Activated CD4-positive, alpha-beta T cell treated with anti-CD3 and anti-CD28 coated beads, Interleukin-2, amount 10 ng/mL, durations not matched to agents 24 days and 14 days (primary cell): ENCODE data around the gene ZNF630. TPM values are rescaled to one million over a fixed set of nuclear protein-coding genes. Genes with fewer than 3 reads are reported as not detected.
"Not testable (repeated sequence)": the region's sequence is repeated elsewhere in the genome, so short reads cannot be mapped to it uniquely, and the experiment has no call there.

ENCODE experiments used
- DNase-seq: peaks from one replicate; pipeline ENCODE4 v3.0.0; 2022
- H3K27ac Mint-ChIP-seq: one replicate; pipeline ENCODE4 v1.8.0; 2022; ENCODE audit warnings: mild to moderate bottlenecking, mixed read lengths
- H3K27me3 Mint-ChIP-seq: one replicate; pipeline ENCODE4 v1.8.0; 2022; ENCODE audit warnings: mixed read lengths
- H3K36me3 Mint-ChIP-seq: one replicate; pipeline ENCODE4 v1.8.0; 2022; ENCODE audit warnings: low read depth, mild to moderate bottlenecking, mixed read lengths
- H3K4me1 Mint-ChIP-seq: one replicate; pipeline ENCODE4 v1.8.0; 2021; ENCODE audit warnings: mixed read lengths
- H3K4me3 Mint-ChIP-seq: one replicate; pipeline ENCODE4 v1.8.0; 2022; ENCODE audit warnings: mild to moderate bottlenecking, moderate library complexity, mixed read lengths
- H3K9me3 Mint-ChIP-seq: one replicate; pipeline ENCODE4 v1.8.0; 2021; ENCODE audit warnings: mixed read lengths
- intact Hi-C: fragments of 100-400 bp; cut with micrococcal nuclease; formaldehyde crosslinking; loops from one replicate; pipeline ENCODE4 v1.15.1; 2023
- total RNA-seq: library from RNA; stranded (reverse); gene quantifications from 2 replicates; pipeline ENCODE4 v1.2.3, GENCODE V29; 2022

The ZNF630 gene
- total RNA-seq, 1 donor from 2014 or later, result 0.19 TPM

GRCh38 chrX:48059296-48059639, 12.2 kb downstream of the ZNF630 start:
- Mint-ChIP-seq H3K4me1 (no peaks in the 10 kb centered on the region), H3K27me3 (no peaks in the 10 kb centered on the region), H3K4me3 (no peak overlapping the region), H3K9me3 (peaks cover 4% of the 10 kb centered on the region), H3K36me3 (peaks cover 6% of the 10 kb centered on the region), H3K27ac (no peak overlapping the region)
- DNase-seq, result no peak
- intact Hi-C loops, result no loop called here

GRCh38 chrX:48058621-48059295, 12.7 kb downstream of the ZNF630 start:
- H3K4me3 Mint-ChIP-seq, result no peak overlapping the region
- no peaks in the 10 kb centered on the region for H3K27me3 Mint-ChIP-seq
- H3K36me3 Mint-ChIP-seq, result peaks cover 6% of the 10 kb centered on the region
- intact Hi-C loops, result no loop called here
- DNase-seq, result no peak
- H3K9me3 Mint-ChIP-seq, result peaks cover 4% of the 10 kb centered on the region
- no peak overlapping the region for H3K27ac Mint-ChIP-seq
- no peaks in the 10 kb centered on the region for H3K4me1 Mint-ChIP-seq

GRCh38 chrX:48046846-48047245, 24.6 kb downstream of the ZNF630 start:
- Mint-ChIP-seq H3K4me3 (no peak overlapping the region), H3K4me1 (no peaks in the 10 kb centered on the region), H3K9me3 (peaks cover 5% of the 10 kb centered on the region), H3K27ac (no peak overlapping the region), H3K36me3 (no peaks in the 10 kb centered on the region), H3K27me3 (no peaks in the 10 kb centered on the region)
- DNase-seq, result no peak
- intact Hi-C loops, result no loop called here

GRCh38 chrX:48045410-48046311, 25.8 kb downstream of the ZNF630 start:
- Mint-ChIP-seq H3K9me3 (peaks cover 5% of the 10 kb centered on the region), H3K27me3 (no peaks in the 10 kb centered on the region), H3K36me3 (no peaks in the 10 kb centered on the region), H3K4me3 (no peak overlapping the region), H3K27ac (no peak overlapping the region), H3K4me1 (no peaks in the 10 kb centered on the region)
- DNase-seq, result no peak
- intact Hi-C loops, result no loop called here

GRCh38 chrX:48043056-48043455, 28.4 kb downstream of the ZNF630 start:
- intact Hi-C loops, result no loop called here
- no peaks in the 10 kb centered on the region for H3K4me1 Mint-ChIP-seq
- no peak for DNase-seq
- H3K27ac Mint-ChIP-seq, result no peak overlapping the region
- H3K9me3 Mint-ChIP-seq, result peaks cover 4% of the 10 kb centered on the region
- peaks cover 1% of the 10 kb centered on the region for H3K27me3 Mint-ChIP-seq
- no peaks in the 10 kb centered on the region for H3K36me3 Mint-ChIP-seq
- H3K4me3 Mint-ChIP-seq, result no peak overlapping the region

GRCh38 chrX:48035891-48036290, 35.5 kb downstream of the ZNF630 start:
- intact Hi-C loops, result no loop called here
- Mint-ChIP-seq H3K9me3 (no peaks in the 10 kb centered on the region), H3K4me1 (no peaks in the 10 kb centered on the region), H3K36me3 (no peaks in the 10 kb centered on the region), H3K4me3 (no peak overlapping the region), H3K27ac (no peak overlapping the region), H3K27me3 (peaks cover 1% of the 10 kb centered on the region)
- no peak for DNase-seq

GRCh38 chrX:48030641-48031173, 40.7 kb downstream of the ZNF630 start:
- DNase-seq, H3K36me3 Mint-ChIP-seq, intact Hi-C loops, H3K4me1 Mint-ChIP-seq, H3K27me3 Mint-ChIP-seq, H3K4me3 Mint-ChIP-seq, H3K27ac Mint-ChIP-seq, H3K9me3 Mint-ChIP-seq: not testable (repeated sequence)

- no peak overlapping the region for H3K4me3 Mint-ChIP-seq
- intact Hi-C loops, result no loop called here
- DNase-seq, result no peak
Observed at GRCh38 chrX:48030237-48030636, 41.2 kb downstream of the ZNF630 start.

GRCh38 chrX:48028091-48028490, 43.3 kb downstream of the ZNF630 start:
- Mint-ChIP-seq H3K4me1 (peaks cover 4% of the 10 kb centered on the region), H3K27ac (no peak overlapping the region), H3K36me3 (no peaks in the 10 kb centered on the region), H3K27me3 (no peaks in the 10 kb centered on the region), H3K4me3 (no peak overlapping the region), H3K9me3 (no peaks in the 10 kb centered on the region)
- intact Hi-C loops, result loop anchor here (5.0 to 10.0 kb wide), 4 partner anchors 36 to 533 kb away; partner anchors contain the start of genes ARAF and ELK1
- no peak for DNase-seq

More at GRCh38 chrX:48030237-48030636, 41.2 kb downstream of the ZNF630 start:
- peaks cover 4% of the 10 kb centered on the region for H3K4me1 Mint-ChIP-seq
- H3K27ac Mint-ChIP-seq, result no peak overlapping the region
- no peaks in the 10 kb centered on the region for H3K36me3 Mint-ChIP-seq
- no peaks in the 10 kb centered on the region for H3K27me3 Mint-ChIP-seq
- no peaks in the 10 kb centered on the region for H3K9me3 Mint-ChIP-seq

- not testable (repeated sequence) for H3K36me3 Mint-ChIP-seq, H3K27me3 Mint-ChIP-seq, H3K4me3 Mint-ChIP-seq, H3K4me1 Mint-ChIP-seq, H3K27ac Mint-ChIP-seq, H3K9me3 Mint-ChIP-seq, DNase-seq
- intact Hi-C loops, result loop anchor here (5.0 to 10.0 kb wide), 4 partner anchors 35 to 533 kb away; partner anchors contain the start of genes ARAF and ELK1
Observed at GRCh38 chrX:48027545-48027944, 43.9 kb downstream of the ZNF630 start.

- intact Hi-C loops, result loop anchor here (5.0 to 10.0 kb wide), 4 partner anchors 33 to 531 kb away; partner anchors contain the start of genes ARAF and ELK1
- H3K27ac Mint-ChIP-seq, result no peak overlapping the region
- no peaks in the 10 kb centered on the region for H3K36me3 Mint-ChIP-seq
- DNase-seq, result peak; percentile 82
- no peaks in the 10 kb centered on the region for H3K9me3 Mint-ChIP-seq
- no peak overlapping the region for H3K4me3 Mint-ChIP-seq
- no peaks in the 10 kb centered on the region for H3K27me3 Mint-ChIP-seq
- H3K4me1 Mint-ChIP-seq, result peaks cover 13% of the 10 kb centered on the region
Observed at GRCh38 chrX:48025561-48025960, 45.9 kb downstream of the ZNF630 start.

- Mint-ChIP-seq H3K4me3 (peak overlapping the region; percentile 1), H3K9me3 (no peaks in the 10 kb centered on the region), H3K4me1 (peaks cover 16% of the 10 kb centered on the region), H3K27ac (no peak overlapping the region), H3K27me3 (no peaks in the 10 kb centered on the region), H3K36me3 (no peaks in the 10 kb centered on the region)
- DNase-seq, result no peak
- intact Hi-C loops, result loop anchor here (10.0 kb wide), 1 partner anchor 528 kb away; no protein-coding TSS in a partner anchor
Observed at GRCh38 chrX:48022738-48023137, 48.7 kb downstream of the ZNF630 start.

GRCh38 chrX:48022100-48022499, 49.3 kb downstream of the ZNF630 start:
- Mint-ChIP-seq H3K9me3 (no peaks in the 10 kb centered on the region), H3K27ac (no peak overlapping the region), H3K4me1 (peaks cover 16% of the 10 kb centered on the region), H3K36me3 (no peaks in the 10 kb centered on the region), H3K27me3 (no peaks in the 10 kb centered on the region), H3K4me3 (no peak overlapping the region)
- no peak for DNase-seq
- intact Hi-C loops, result loop anchor here (10.0 kb wide), 1 partner anchor 527 kb away; no protein-coding TSS in a partner anchor
